Measurements from ENCODE around the gene PRDM11. TPM values are rescaled to one million over a fixed set of nuclear protein-coding genes. Genes with fewer than 3 reads are reported as not detected.

Gene PRDM11
- total RNA-seq, 1 experiment from 2014 or later = 4.0 TPM

DNA sequence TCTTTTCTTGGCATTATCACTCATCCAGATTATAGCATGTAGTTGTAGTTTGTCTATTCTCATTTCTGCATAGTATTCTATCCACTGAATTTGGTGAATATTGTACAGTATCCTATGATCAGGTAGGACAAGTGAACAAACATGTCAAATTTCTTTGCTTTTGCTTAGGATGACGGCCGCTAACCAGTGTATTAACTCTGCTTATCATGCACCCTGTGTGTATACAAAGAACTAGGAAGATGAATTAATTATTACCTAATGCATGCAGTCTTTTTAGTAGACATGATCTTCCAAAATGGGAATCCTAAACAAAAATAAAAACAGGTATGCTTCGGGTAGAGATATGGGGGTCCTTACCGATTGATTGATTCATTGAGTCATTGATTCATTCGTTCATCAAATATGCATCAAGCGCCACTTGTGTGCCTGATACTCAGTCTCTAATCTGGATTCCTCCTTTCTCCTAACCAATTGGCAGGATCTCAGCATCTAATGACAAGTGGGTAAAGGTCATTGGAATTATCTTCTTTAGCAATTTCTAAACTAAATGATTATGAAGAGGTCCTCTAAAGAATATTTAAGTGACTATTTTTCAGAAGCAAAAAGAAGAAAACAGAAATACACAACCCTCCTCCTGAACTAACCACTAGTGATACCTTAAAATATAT, 27.9 kb downstream of the PRDM11 start:
- H3K36me3 Mint-ChIP-seq (ENCODE audit: insufficient read depth, unreplicated experiment) = no peaks in the 10 kb centered on the region
- TF ChIP-seq, protein P1, sequence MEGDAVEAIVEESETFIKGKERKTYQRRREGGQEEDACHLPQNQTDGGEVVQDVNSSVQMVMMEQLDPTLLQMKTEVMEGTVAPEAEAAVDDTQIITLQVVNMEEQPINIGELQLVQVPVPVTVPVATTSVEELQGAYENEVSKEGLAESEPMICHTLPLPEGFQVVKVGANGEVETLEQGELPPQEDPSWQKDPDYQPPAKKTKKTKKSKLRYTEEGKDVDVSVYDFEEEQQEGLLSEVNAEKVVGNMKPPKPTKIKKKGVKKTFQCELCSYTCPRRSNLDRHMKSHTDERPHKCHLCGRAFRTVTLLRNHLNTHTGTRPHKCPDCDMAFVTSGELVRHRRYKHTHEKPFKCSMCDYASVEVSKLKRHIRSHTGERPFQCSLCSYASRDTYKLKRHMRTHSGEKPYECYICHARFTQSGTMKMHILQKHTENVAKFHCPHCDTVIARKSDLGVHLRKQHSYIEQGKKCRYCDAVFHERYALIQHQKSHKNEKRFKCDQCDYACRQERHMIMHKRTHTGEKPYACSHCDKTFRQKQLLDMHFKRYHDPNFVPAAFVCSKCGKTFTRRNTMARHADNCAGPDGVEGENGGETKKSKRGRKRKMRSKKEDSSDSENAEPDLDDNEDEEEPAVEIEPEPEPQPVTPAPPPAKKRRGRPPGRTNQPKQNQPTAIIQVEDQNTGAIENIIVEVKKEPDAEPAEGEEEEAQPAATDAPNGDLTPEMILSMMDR (IDR thresholded peaks at IDR 0.05; ENCODE audit: unreplicated experiment) = no peak
- CTCF ChIA-PET = interaction anchor here (0.6 kb wide), 1 partner anchor 63 kb away, joined by 6 read pairs; no protein-coding TSS in a partner anchor
- BruUV-seq (replicated peaks) = no TSS peak
- intact Hi-C loops (cut with micrococcal nuclease) = no loop called here
- H3K4me3 Mint-ChIP-seq (ENCODE audit: unreplicated experiment) = no peak overlapping the region
- H3K27ac Mint-ChIP-seq (ENCODE audit: low read depth, unreplicated experiment) = no peak overlapping the region
- no peaks in the 10 kb centered on the region for H3K9me3 Mint-ChIP-seq (ENCODE audit: unreplicated experiment)
- no peak for DNase-seq (ENCODE audit: unreplicated experiment)
- no peaks in the 10 kb centered on the region for H3K27me3 Mint-ChIP-seq (ENCODE audit: insufficient read depth, unreplicated experiment)
- POLR2A ChIA-PET = no interaction called here
- H3K4me1 Mint-ChIP-seq (ENCODE audit: insufficient read depth, unreplicated experiment) = no peaks in the 10 kb centered on the region

DNA sequence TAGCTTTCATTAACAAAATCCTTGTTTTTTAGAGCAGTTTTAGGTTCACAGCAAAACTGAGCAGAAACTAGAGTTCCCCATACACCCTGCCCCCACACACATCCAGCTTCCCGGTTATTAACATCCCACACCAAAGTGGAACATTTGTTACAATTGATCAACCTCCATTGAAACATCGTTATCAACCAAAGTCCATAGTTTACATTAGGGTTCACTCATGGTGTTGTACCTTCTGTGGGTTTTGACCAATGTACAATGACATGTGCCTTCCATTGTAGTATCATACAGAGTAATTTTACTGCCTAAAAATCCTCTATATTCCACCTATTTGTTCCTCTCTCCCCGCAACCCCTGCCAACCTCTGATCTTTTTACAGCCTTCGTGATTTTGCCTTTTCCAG, 28.5 kb downstream of the PRDM11 start:
- no peaks in the 10 kb centered on the region for H3K4me1 Mint-ChIP-seq (ENCODE audit: insufficient read depth, unreplicated experiment)
- ChIA-PET CTCF (no interaction called here), POLR2A (no interaction called here)
- no peak for DNase-seq (ENCODE audit: unreplicated experiment)
- no peaks in the 10 kb centered on the region for H3K9me3 Mint-ChIP-seq (ENCODE audit: unreplicated experiment)
- intact Hi-C loops (cut with micrococcal nuclease) = no loop called here
- H3K27me3 Mint-ChIP-seq (ENCODE audit: insufficient read depth, unreplicated experiment) = no peaks in the 10 kb centered on the region
- no peaks in the 10 kb centered on the region for H3K36me3 Mint-ChIP-seq (ENCODE audit: insufficient read depth, unreplicated experiment)
- H3K27ac Mint-ChIP-seq (ENCODE audit: low read depth, unreplicated experiment) = no peak overlapping the region
- H3K4me3 Mint-ChIP-seq (ENCODE audit: unreplicated experiment) = no peak overlapping the region
- BruUV-seq (replicated peaks) = no TSS peak
- TF ChIP-seq, protein P1 (IDR thresholded peaks at IDR 0.05; ENCODE audit: unreplicated experiment) = no peak

DNA sequence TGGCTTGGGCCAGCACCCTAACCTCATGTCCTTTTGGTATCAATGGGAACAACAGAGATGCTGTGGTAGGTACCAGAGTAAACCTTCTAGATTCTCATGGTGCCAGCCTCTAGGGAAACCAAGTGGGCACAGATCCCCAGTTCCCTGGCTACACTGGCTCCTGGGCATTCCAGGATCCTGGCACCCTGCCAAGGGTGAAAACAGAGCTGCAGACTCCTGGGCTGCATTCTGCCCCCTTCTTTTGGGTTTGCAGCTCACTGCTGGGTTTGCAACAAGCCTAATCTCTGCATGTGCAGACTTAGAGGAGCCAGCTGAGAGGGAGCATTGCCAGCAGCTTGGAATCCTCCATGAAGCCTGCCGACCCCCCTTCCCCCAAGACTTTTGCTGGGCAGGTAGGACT, 30.6 kb downstream of the PRDM11 start:
- no peak overlapping the region for H3K4me3 Mint-ChIP-seq (ENCODE audit: unreplicated experiment)
- TF ChIP-seq, protein P1 (IDR thresholded peaks at IDR 0.05; ENCODE audit: unreplicated experiment) = no peak
- no peaks in the 10 kb centered on the region for H3K27me3 Mint-ChIP-seq (ENCODE audit: insufficient read depth, unreplicated experiment)
- ChIA-PET CTCF (no interaction called here), POLR2A (no interaction called here)
- no TSS peak for BruUV-seq (replicated peaks)
- no peaks in the 10 kb centered on the region for H3K9me3 Mint-ChIP-seq (ENCODE audit: unreplicated experiment)
- DNase-seq (ENCODE audit: unreplicated experiment) = peak; percentile 10
- intact Hi-C loops (cut with micrococcal nuclease) = no loop called here
- no peaks in the 10 kb centered on the region for H3K4me1 Mint-ChIP-seq (ENCODE audit: insufficient read depth, unreplicated experiment)
- H3K27ac Mint-ChIP-seq (ENCODE audit: low read depth, unreplicated experiment) = no peak overlapping the region
- no peaks in the 10 kb centered on the region for H3K36me3 Mint-ChIP-seq (ENCODE audit: insufficient read depth, unreplicated experiment)

DNA sequence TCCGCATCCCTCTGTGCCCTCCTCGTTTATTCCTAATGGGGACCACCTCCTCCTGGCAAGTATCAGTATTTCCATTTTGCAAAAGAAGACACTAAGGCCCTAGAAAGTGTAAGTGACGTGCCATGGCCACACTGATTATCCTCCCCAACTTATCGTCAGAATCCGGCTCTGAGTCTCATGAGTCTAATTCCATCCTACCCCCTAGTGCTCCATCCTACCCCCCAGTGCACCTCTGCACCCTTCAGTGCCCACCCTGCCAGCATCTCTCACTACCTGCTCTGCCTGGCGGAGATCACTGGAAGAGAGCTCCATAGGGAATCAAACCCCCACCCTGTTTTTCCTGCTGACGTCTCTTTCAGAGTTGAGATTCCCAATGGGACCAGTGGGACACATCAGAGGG, 31.8 kb downstream of the PRDM11 start:
- no TSS peak for BruUV-seq (replicated peaks)
- POLR2A ChIA-PET = no interaction called here
- H3K9me3 Mint-ChIP-seq (ENCODE audit: unreplicated experiment) = no peaks in the 10 kb centered on the region
- no peak overlapping the region for H3K4me3 Mint-ChIP-seq (ENCODE audit: unreplicated experiment)
- H3K27me3 Mint-ChIP-seq (ENCODE audit: insufficient read depth, unreplicated experiment) = no peaks in the 10 kb centered on the region
- no peaks in the 10 kb centered on the region for H3K4me1 Mint-ChIP-seq (ENCODE audit: insufficient read depth, unreplicated experiment)
- CTCF ChIA-PET = no interaction called here
- H3K36me3 Mint-ChIP-seq (ENCODE audit: insufficient read depth, unreplicated experiment) = no peaks in the 10 kb centered on the region
- no peak for DNase-seq (ENCODE audit: unreplicated experiment)
- peak overlapping the region; percentile 26 for H3K27ac Mint-ChIP-seq (ENCODE audit: low read depth, unreplicated experiment)
- intact Hi-C loops (cut with micrococcal nuclease) = no loop called here
- TF ChIP-seq, protein P1 (IDR thresholded peaks at IDR 0.05; ENCODE audit: unreplicated experiment) = no peak

Measured in MCF 10A (cell line).